Smooth muscle cell (in vitro differentiated cells): ENCODE results near the gene PPP4R1. TPM values are rescaled to one million over a fixed set of nuclear protein-coding genes. Genes with fewer than 3 reads are reported as not detected.

Experiments used
- DNase-seq: peaks from one replicate; lab custom pipeline; 2025; ENCODE audit not compliant: unreplicated experiment; lab: John Stamatoyannopoulos, UW
- H2AFZ ChIP-seq: fragments of 200-600 bp; sonication (generic); 2 replicates; pipeline ENCODE4 v1.6.0; 2016; ENCODE audit warnings: antibody characterized with exemption, low read depth, mild to moderate bottlenecking
- H3F3A ChIP-seq: fragments of 200-600 bp; sonication (generic); 2 replicates; pipeline ENCODE4 v1.6.0; 2017; ENCODE audit warnings: antibody characterized with exemption, low read depth
- H3K27ac ChIP-seq: fragments of 200-600 bp; sonication (generic); 2 replicates; pipeline ENCODE4 v1.5.1; 2016; ENCODE audit warnings: low read depth, mild to moderate bottlenecking
- H3K27me3 ChIP-seq: fragments of 200-600 bp; sonication (generic); 2 replicates; pipeline ENCODE4 v1.6.1; 2016; ENCODE audit warnings: low read depth, mild to moderate bottlenecking
- H3K36me3 ChIP-seq: fragments of 200-600 bp; sonication (generic); 2 replicates; pipeline ENCODE4 v1.5.1; 2016; ENCODE audit warnings: low read depth
- H3K4me1 ChIP-seq: fragments of 200-600 bp; sonication (generic); 2 replicates; pipeline ENCODE4 v1.5.1; 2016; ENCODE audit warnings: low read depth
- H3K4me2 ChIP-seq: fragments of 200-600 bp; sonication (generic); 2 replicates; pipeline ENCODE4 v1.6.0; 2016; ENCODE audit warnings: mild to moderate bottlenecking
- H3K4me3 ChIP-seq: fragments of 200-600 bp; sonication (generic); 2 replicates; pipeline ENCODE4 v1.5.1; 2016; ENCODE audit warnings: mild to moderate bottlenecking
- H3K79me2 ChIP-seq: fragments of 200-600 bp; sonication (generic); 2 replicates; pipeline ENCODE4 v1.6.0; 2016; ENCODE audit warnings: low read depth, mild to moderate bottlenecking
- H3K9ac ChIP-seq: fragments of 200-600 bp; sonication (generic); 2 replicates; pipeline ENCODE4 v1.6.0; 2016; ENCODE audit warnings: low read depth
- H3K9me3 ChIP-seq: fragments of 200-600 bp; sonication (generic); replicated peaks from 2 replicates; pipeline ENCODE4 v1.5.1; 2016; ENCODE audit warnings: low read depth
- H4K20me1 ChIP-seq: fragments of 200-600 bp; sonication (generic); 2 replicates; pipeline ENCODE4 v1.6.0; 2016; ENCODE audit warnings: low read depth
- CTCF ChIP-seq: fragments of 200-600 bp; sonication (generic); IDR thresholded peaks from 2 replicates; pipeline ENCODE4 v1.5.1; 2017; ENCODE audit warnings: borderline replicate concordance, mild to moderate bottlenecking, antibody characterized with exemption; ENCODE audit not compliant: insufficient read depth, poor library complexity, severe bottlenecking
- WGBS: methylation state at CpG from one replicate; pipeline ENCODE4 v1.1.7; 2016; ENCODE audit warnings: low lambda C conversion rate; 5-methylcytosine and 5-hydroxymethylcytosine counted together
- polyA plus RNA-seq: library from polyadenylated mRNA; unstranded; fragments of >200 nt; fragmentation: Nextera tagmentation; extraction: Ambion mirVana; gene quantifications from 2 replicates; pipeline ENCODE4 v1.2.1, GENCODE V29; 2016
- total RNA-seq: library from RNA; depleted of rRNA; stranded (reverse); fragments of >200 nt; gene quantifications from 2 replicates; pipeline ENCODE4 v1.2.3, GENCODE V29; 2014

Gene PPP4R1
- total and polyA plus RNA-seq, 2 experiments from 2014 or later: 25.9 to 78.4 TPM

DNA sequence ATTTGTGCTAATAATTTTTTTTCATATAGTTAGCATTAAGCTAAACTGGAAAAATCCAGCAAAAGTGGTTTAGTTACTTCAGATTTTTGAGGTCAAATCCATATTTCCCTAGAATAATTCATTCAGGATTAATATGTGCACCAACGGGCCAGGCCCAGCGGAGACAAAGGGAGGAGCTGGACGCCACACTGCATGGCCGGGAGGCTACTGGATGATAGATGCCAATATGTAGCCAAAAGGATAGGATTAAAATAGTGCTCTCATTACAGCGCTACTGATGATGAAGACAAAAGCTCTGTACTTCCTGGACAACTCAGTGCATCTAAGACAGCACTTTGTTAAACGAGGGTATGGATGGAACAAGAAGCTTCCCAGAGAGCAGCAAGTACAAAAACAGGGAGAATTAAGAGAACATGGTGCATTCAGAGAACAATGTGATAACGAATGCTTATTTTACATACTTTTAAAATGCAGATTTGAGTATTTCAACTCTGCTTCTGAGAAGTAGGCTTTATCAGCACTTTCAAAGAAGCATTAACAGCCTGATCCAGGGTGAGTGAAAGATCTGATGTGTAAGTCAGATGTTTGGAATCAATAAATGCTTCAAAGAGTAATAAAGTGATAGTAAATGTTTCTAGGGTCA, 39.8 kb downstream of the PPP4R1 start:
- Histone ChIP-seq H3K9me3 (no peaks in the 10 kb centered on the region), H3K4me1 (no peaks in the 10 kb centered on the region), H3K27me3 (no peaks in the 10 kb centered on the region), H3F3A (peaks cover 3% of the 10 kb centered on the region), H3K4me3 (no peak overlapping the region), H3K9ac (no peak overlapping the region), H3K79me2 (peaks cover 23% of the 10 kb centered on the region), H3K36me3 (peaks cover 13% of the 10 kb centered on the region), H3K27ac (no peak overlapping the region), H2AFZ (no peak overlapping the region), H4K20me1 (peaks cover 17% of the 10 kb centered on the region), H3K4me2 (no peak overlapping the region)
- no peak for TF ChIP-seq CTCF
- WGBS: 84% methylated on average over 7 of the region's 7 CpGs
- DNase-seq: no peak

GRCh38 chr18:9571546-9571945, 42.8 kb downstream of the PPP4R1 start:
- Histone ChIP-seq H3K36me3 (peaks cover 11% of the 10 kb centered on the region), H3K4me2 (no peak overlapping the region), H3K9me3 (no peaks in the 10 kb centered on the region), H3K4me3 (no peak overlapping the region), H3K79me2 (peaks cover 27% of the 10 kb centered on the region), H2AFZ (no peak overlapping the region), H3K27ac (no peak overlapping the region), H3F3A (no peaks in the 10 kb centered on the region), H3K9ac (no peak overlapping the region), H3K4me1 (no peaks in the 10 kb centered on the region), H4K20me1 (peaks cover 7% of the 10 kb centered on the region), H3K27me3 (no peaks in the 10 kb centered on the region)
- 92% methylated on average over 3 of the region's 3 CpGs for WGBS
- TF ChIP-seq CTCF: no peak
- DNase-seq: no peak

- no peak overlapping the region for H3K9ac ChIP-seq
- H3K4me2 ChIP-seq: no peak overlapping the region
- peaks cover 11% of the 10 kb centered on the region for H3K36me3 ChIP-seq
- no peak for DNase-seq
- no peak overlapping the region for H2AFZ ChIP-seq
- H3K27ac ChIP-seq: no peak overlapping the region
- no peaks in the 10 kb centered on the region for H3K27me3 ChIP-seq
- 96% methylated on average over 3 of the region's 3 CpGs for WGBS
- H3K4me3 ChIP-seq: no peak overlapping the region
- H4K20me1 ChIP-seq: peaks cover 2% of the 10 kb centered on the region
- peaks cover 27% of the 10 kb centered on the region for H3K79me2 ChIP-seq
- H3K9me3 ChIP-seq: no peaks in the 10 kb centered on the region
- H3K4me1 ChIP-seq: no peaks in the 10 kb centered on the region
- TF ChIP-seq CTCF: no peak
- H3F3A ChIP-seq: no peaks in the 10 kb centered on the region
Observed at GRCh38 chr18:9570255-9570654, 44.1 kb downstream of the PPP4R1 start.

- WGBS: 89% methylated on average over 8 of the region's 8 CpGs
- peaks cover 2% of the 10 kb centered on the region for H4K20me1 ChIP-seq
- H3K4me3 ChIP-seq: no peak overlapping the region
- no peak for DNase-seq
- H3K27me3 ChIP-seq: no peaks in the 10 kb centered on the region
- no peak overlapping the region for H2AFZ ChIP-seq
- H3K36me3 ChIP-seq: peaks cover 11% of the 10 kb centered on the region
- TF ChIP-seq CTCF: no peak
- H3K4me1 ChIP-seq: no peaks in the 10 kb centered on the region
- H3K9ac ChIP-seq: no peak overlapping the region
- no peak overlapping the region for H3K4me2 ChIP-seq
- no peaks in the 10 kb centered on the region for H3F3A ChIP-seq
- H3K9me3 ChIP-seq: no peaks in the 10 kb centered on the region
- no peak overlapping the region for H3K27ac ChIP-seq
- peaks cover 20% of the 10 kb centered on the region for H3K79me2 ChIP-seq
Observed at GRCh38 chr18:9569178-9569577, 45.2 kb downstream of the PPP4R1 start.
